Fibroblast of skin of abdomen (primary cell): ENCODE measurements around the gene ZNF107.
"Not testable (repeated sequence)": the region's sequence is repeated elsewhere in the genome, so short reads cannot be mapped to it uniquely, and the experiment has no call there.

Source experiments
- DNase-seq: peaks from one replicate; pipeline ENCODE4 v3.0.0-alpha.2; 2013

ZNF107 gene

DNA sequence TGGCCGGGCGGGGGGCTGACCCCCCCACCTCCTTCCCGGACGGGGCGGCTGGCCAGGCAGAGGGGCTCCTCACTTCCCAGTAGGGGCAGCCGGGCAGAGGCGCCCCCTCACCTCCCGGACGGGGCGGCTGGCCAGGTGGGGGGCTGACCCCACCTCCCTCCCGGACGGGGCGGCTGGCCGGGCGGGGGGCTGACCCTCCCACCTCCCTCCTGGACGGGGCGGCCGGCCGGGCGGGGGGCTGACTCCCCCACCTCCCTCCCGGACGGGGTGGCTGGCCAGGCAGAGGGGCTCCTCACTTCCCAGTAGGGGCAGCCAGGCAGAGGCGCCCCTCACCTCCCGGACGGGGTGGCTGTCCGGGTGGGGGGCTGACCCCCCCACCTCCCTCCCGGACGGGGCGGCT is 72.5 kb downstream of the ZNF107 start:
- DNase-seq, result not testable (repeated sequence)

DNA sequence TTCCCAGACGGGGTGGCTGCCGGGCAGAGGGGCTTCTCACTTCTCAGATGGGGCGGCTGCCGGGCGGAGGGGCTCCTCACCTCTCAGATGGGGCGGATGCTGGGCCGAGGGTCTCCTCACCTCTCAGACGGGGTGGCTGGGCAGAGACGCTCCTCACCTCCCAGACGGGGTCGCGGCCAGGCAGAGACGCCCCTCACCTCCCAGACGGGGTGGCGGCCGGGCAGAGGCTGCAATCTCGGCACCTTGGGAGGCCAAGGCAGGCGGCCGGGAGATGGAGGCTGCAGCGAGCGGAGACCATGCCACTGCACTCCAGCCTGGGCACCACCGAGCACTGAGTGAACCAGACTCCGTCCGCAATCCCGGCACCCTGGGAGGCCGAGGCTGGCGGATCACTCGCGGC is 73.0 kb downstream of the ZNF107 start:
- DNase-seq, result not testable (repeated sequence)

DNA sequence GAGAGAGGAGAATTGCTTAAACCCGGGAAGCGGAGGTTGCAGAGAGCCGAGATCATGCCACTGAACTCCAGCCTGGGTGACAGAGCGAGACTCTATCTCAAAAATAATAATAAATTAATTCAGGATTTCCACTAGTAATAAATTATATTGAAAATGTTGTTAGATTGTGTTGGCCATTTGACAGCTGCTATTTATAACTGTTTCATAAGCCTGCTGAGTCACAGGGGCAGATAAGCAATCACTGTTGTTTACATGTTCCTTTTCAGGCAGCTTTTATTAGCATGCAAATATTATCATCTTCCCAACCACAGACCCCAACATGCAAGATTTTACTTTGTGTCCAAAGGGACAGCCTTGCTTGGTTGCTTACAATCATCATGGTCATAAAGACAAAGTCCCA is 78.7 kb downstream of the ZNF107 start:
- no peak for DNase-seq

DNA sequence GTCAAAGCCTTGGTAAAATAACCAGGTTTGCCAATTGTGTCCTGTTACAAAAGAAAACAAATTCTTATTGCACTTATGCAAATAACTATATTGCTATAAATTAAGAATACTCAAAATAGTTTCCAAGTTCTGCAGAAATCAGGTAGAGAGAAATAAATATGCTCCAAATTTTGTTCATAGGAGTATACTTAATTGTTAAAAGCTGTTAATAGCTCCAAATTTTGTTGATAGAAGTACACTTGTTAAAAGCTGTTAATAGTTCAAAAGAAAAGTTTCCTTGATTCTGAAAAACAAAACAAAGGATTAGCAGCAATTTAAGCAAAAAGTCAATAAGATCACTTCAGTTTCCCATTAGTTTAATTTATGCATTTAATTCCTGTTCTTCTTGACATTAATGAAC is 81.9 kb downstream of the ZNF107 start:
- no peak for DNase-seq

DNA sequence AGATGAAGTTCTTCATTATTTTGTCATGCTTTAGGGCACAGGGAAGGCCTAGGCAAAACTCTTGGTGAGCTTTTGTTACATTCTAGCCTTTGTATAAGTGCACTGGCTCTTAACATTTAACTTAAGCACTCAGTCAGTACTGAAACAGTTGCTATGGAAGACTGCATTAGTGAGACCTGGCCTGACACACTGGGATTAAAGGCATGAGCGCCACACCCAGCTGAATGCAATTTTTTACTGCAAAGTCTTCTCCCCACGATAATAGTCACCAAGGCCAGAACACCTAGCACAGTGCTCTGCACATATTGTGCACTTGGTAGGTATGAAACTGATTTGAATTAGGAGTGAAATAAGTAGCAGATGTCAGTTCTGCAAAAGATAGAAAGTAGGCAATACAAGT is 87.1 kb downstream of the ZNF107 start:
- DNase-seq, result no peak

DNA sequence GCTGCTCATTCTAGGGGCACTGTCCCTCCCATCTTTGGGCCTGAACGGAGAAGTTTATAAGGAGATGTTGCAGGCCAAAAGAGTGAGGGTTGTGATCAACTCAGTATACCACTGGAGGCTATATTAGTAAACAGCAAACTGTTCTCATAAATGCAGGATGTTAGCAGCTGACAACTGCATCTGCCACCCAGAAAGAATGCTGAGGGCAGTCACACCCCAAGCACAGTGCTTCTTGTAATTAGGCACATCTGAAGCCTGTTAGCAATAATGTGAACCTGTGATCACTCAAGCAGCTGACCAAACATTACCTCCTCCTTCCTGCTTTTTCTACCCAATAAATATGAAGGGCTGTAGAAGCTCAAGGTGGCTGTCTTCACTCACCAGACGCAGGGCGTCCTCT is 89.9 kb downstream of the ZNF107 start:
- DNase-seq, result no peak

DNA sequence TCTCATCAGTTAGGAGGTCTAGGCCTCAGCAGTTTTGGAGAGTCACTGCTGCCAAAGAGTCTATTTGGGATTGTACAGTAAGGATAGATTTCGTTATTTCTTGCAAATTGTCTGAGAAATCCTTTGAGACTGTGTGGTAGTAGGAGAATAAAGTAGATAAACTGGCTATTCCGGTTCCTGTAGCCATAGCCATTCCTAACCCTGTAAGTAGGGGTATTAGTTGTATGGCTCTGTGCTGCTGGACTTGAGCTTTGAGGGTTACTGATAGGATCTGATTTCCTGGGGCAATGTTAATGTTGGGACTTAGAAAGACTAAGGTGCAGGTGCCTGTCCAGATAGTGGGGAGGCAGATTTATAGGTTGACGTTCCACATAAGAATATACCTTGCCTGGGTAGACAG is 92.2 kb downstream of the ZNF107 start:
- no peak for DNase-seq
